OCI-LY1 (cell line): ENCODE data around the gene GPR149.

Source experiments
- H2AFZ ChIP-seq: fragments of 200-600 bp; sonication (generic), shearing (Covaris generic); 2 replicates; pipeline ENCODE4 v1.6.0; 2014; ENCODE audit warnings: antibody characterized with exemption, mild to moderate bottlenecking, low read length
- H3F3A ChIP-seq: fragments of 200-600 bp; sonication (generic), shearing (Covaris generic); 2 replicates; pipeline ENCODE4 v1.6.0; 2014; ENCODE audit warnings: mild to moderate bottlenecking, antibody characterized with exemption, low read length, moderate library complexity; ENCODE audit not compliant: insufficient read depth
- H3K27ac ChIP-seq: fragments of 200-600 bp; sonication (generic); 2 replicates; pipeline ENCODE4 v1.5.1; 2014; ENCODE audit warnings: low read length, mixed run types, mild to moderate bottlenecking, low read depth; ENCODE audit not compliant: poor library complexity, severe bottlenecking
- H3K27me3 ChIP-seq: fragments of 200-600 bp; sonication (generic); 2 replicates; pipeline ENCODE4 v1.6.0; 2014; ENCODE audit warnings: antibody characterized with exemption, mild to moderate bottlenecking, low read length, moderate library complexity; ENCODE audit not compliant: insufficient read depth
- H3K36me3 ChIP-seq: fragments of 200-600 bp; sonication (generic); 2 replicates; pipeline ENCODE4 v1.6.1; 2014; ENCODE audit warnings: mild to moderate bottlenecking, antibody characterized with exemption, low read length, moderate library complexity, mixed read lengths; ENCODE audit not compliant: insufficient read depth
- H3K4me1 ChIP-seq: fragments of 200-600 bp; sonication (generic); 2 replicates; pipeline ENCODE4 v1.5.1; 2014; ENCODE audit warnings: mild to moderate bottlenecking, low read length, moderate library complexity; ENCODE audit not compliant: insufficient read depth, severe bottlenecking
- H3K4me2 ChIP-seq: fragments of 200-600 bp; sonication (generic), shearing (Covaris generic); 2 replicates; pipeline ENCODE4 v1.6.1; 2014; ENCODE audit warnings: low read length
- H3K4me3 ChIP-seq: fragments of 200-600 bp; sonication (generic); 2 replicates; pipeline ENCODE4 v1.5.1; 2014; ENCODE audit warnings: low read length, low read depth, mild to moderate bottlenecking, mixed read lengths; ENCODE audit not compliant: poor library complexity, severe bottlenecking
- H3K79me2 ChIP-seq: fragments of 200-600 bp; shearing (Covaris generic); 2 replicates; pipeline ENCODE4 v1.6.1; 2016; ENCODE audit warnings: mixed run types, low read length, mixed read lengths; ENCODE audit not compliant: insufficient read depth
- H3K9ac ChIP-seq: fragments of 200-600 bp; sonication (generic), shearing (Covaris generic); 2 replicates; pipeline ENCODE4 v1.6.1; 2014; ENCODE audit warnings: mild to moderate bottlenecking, low read length, mixed read lengths
- H3K9me2 ChIP-seq: fragments of 200-600 bp; sonication (generic), shearing (Covaris generic); 2 replicates; pipeline ENCODE4 v1.6.1; 2014; ENCODE audit warnings: low read depth, mild to moderate bottlenecking, low read length, mixed read lengths
- H3K9me3 ChIP-seq: fragments of 200-600 bp; shearing (Covaris generic); 2 replicates; pipeline ENCODE4 v1.6.1; 2014; ENCODE audit warnings: low read length, mixed read lengths
- H4K20me1 ChIP-seq: fragments of 200-600 bp; sonication (generic), shearing (Covaris generic); 2 replicates; pipeline ENCODE4 v1.6.0; 2016; ENCODE audit warnings: mild to moderate bottlenecking, low read length; ENCODE audit not compliant: insufficient read depth
- CTCF ChIP-seq: fragments of 200-600 bp; sonication (generic), shearing (Covaris generic); IDR thresholded peaks from 2 replicates; pipeline ENCODE4 v1.5.1; 2017; ENCODE audit warnings: mild to moderate bottlenecking, antibody characterized with exemption, low read length, moderate library complexity, mixed read lengths
- EZH2 ChIP-seq: fragments of 200-600 bp; sonication (generic), shearing (Covaris generic); IDR thresholded peaks from 2 replicates; pipeline ENCODE4 v1.8.0; 2017; ENCODE audit warnings: borderline replicate concordance, mixed run types, mild to moderate bottlenecking, antibody characterized with exemption, low read length, moderate library complexity, mixed read lengths

GPR149 gene

GRCh38 chr3:154334973-154335420 is 95.0 kb downstream of the GPR149 start:
- Histone ChIP-seq H3K36me3 (no peaks in the 10 kb centered on the region), H3K4me3 (no peak overlapping the region), H3K4me1 (no peaks in the 10 kb centered on the region), H4K20me1 (no peaks in the 10 kb centered on the region), H3K27ac (no peak overlapping the region), H3K27me3 (no peaks in the 10 kb centered on the region), H3F3A (no peaks in the 10 kb centered on the region), H3K4me2 (no peak overlapping the region), H2AFZ (no peak overlapping the region), H3K9me2 (no peaks in the 10 kb centered on the region), H3K9ac (no peak overlapping the region), H3K9me3 (no peaks in the 10 kb centered on the region), H3K79me2 (no peaks in the 10 kb centered on the region)
- no peak for TF ChIP-seq EZH2
- peak; percentile 55 for TF ChIP-seq CTCF

- Histone ChIP-seq H3K4me2 (no peak overlapping the region), H3K4me3 (no peak overlapping the region), H3K9me3 (no peaks in the 10 kb centered on the region), H3K9ac (no peak overlapping the region), H3K36me3 (peaks cover under 1% of the 10 kb centered on the region; the same call in 1 of the 2 replicates), H3K79me2 (peaks cover 13% of the 10 kb centered on the region), H3K9me2 (no peaks in the 10 kb centered on the region), H3K27me3 (no peaks in the 10 kb centered on the region), H3K27ac (no peak overlapping the region), H4K20me1 (no peaks in the 10 kb centered on the region), H3K4me1 (peaks cover 13% of the 10 kb centered on the region), H3F3A (no peaks in the 10 kb centered on the region), H2AFZ (no peak overlapping the region)
- TF ChIP-seq EZH2 (no peak), CTCF (no peak)
Measured at GRCh38 chr3:154327871-154328270, 102.1 kb downstream of the GPR149 start.

GRCh38 chr3:154324919-154325318 is 105.1 kb downstream of the GPR149 start:
- H3K27me3 ChIP-seq: no peaks in the 10 kb centered on the region
- no peaks in the 10 kb centered on the region for H4K20me1 ChIP-seq
- no peak overlapping the region for H3K9ac ChIP-seq
- H3K27ac ChIP-seq: no peak overlapping the region
- peak overlapping the region; percentile 78 for H3K4me2 ChIP-seq
- peaks cover 42% of the 10 kb centered on the region for H3K79me2 ChIP-seq
- H3F3A ChIP-seq: no peaks in the 10 kb centered on the region
- peak overlapping the region; percentile 44 for H2AFZ ChIP-seq
- H3K4me1 ChIP-seq: peaks cover 42% of the 10 kb centered on the region
- peaks cover 30% of the 10 kb centered on the region for H3K36me3 ChIP-seq
- no peaks in the 10 kb centered on the region for H3K9me2 ChIP-seq
- no peak for TF ChIP-seq EZH2
- no peak for TF ChIP-seq CTCF
- peaks cover 7% of the 10 kb centered on the region; the same call in 1 of the 2 replicates for H3K9me3 ChIP-seq
- peak overlapping the region; percentile 84 for H3K4me3 ChIP-seq
